Dermis blood vessel endothelial cell (primary cell): Measurements from ENCODE around the gene GPC2. TPM values are rescaled to one million over a fixed set of nuclear protein-coding genes. Genes with fewer than 3 reads are reported as not detected.
A peak's percentile ranks its signal among the peaks of the same experiment; 100 is the strongest.
"Not testable (repeated sequence)": the region's sequence is repeated elsewhere in the genome, so short reads cannot be mapped to it uniquely, and the experiment has no call there.

Experiments
- DNase-seq: peaks from one replicate; pipeline ENCODE4 v3.0.0; 2010
- total RNA-seq: library from RNA; depleted of rRNA; stranded (reverse); fragments of >200 nt; gene quantifications from 2 replicates; pipeline ENCODE4 v1.2.3, GENCODE V29; 2014

The GPC2 gene
- 2.8 and 4.4 TPM in 2 replicates for total RNA-seq

DNA sequence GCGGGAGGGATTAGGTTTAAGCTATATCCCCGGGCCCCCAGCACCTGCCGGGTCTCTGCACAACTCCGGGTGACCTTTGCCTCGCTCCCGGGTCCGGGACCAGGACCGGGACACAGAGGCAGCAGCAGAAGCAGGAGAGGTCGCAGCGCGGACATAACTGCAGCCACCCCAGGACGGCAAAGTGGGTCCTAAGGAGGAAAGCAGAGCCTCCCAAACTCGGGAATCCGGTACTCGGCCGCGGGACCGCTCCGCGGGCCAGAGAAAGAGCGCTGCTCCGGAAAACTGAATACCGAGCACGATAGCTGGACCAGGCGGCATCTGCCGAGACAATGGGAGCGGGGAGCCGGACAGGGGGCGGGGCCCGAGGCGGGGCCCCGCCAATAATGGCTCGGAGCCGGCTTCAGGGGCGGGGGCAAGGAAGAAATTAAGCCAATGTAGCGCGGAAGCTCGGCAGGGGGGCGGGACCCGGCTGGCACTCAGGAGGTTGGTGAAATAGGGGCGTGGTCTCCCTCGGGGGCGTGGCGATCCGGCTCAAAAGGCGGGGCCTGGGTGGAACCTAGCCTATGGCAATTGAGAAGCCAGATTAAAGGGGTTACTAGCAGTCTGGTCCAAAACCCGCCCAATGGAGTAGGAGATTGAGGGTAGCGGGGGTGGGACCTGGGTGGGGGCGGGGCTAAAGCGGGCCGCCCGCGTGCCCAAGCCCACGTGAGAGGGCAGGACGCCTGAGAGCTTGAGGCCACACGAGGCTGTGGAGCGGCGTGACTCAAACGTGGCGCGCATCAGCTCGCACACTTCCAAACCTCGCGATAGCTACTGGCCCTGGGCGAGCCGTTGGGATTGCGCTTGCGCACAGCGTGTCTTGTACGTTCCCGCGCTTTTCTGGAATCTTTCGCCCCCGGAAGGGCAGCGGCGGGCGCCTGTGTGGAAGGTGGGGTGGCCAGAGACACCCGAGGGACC is at the start of gene GPC2, which contains the start of gene STAG3:
GPC2 (minus strand) TSS at position 337 of the 957 bp plus-strand sequence; CDS start at position 155, 182 bp downstream.
STAG3 (plus strand) TSS at position 874 of the 957 bp plus-strand sequence. CDS start 2,639 bp downstream, outside the sequence.
- peak; percentile 97 for DNase-seq

DNA sequence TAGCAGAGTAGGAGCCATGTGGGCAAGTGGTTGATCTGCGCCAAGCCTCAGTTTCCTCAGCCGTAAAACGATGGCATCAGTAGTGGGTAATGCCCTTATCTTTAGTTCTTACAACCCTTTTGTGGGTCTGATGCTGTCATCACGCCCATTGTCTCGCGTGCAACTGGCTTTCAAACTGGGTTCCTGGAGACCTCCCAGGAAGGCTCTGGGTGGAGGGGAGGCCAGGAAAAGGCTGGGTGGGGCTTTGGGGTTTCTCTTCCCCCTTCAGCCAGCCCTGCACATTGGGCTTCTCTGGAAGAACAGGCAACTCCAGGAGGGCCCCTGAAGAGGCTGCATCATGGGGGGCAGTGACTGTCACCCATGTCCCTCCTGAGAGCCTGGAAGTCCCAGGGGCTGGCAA is 47.7 kb upstream of the GPC2 start:
- not testable (repeated sequence) for DNase-seq

DNA sequence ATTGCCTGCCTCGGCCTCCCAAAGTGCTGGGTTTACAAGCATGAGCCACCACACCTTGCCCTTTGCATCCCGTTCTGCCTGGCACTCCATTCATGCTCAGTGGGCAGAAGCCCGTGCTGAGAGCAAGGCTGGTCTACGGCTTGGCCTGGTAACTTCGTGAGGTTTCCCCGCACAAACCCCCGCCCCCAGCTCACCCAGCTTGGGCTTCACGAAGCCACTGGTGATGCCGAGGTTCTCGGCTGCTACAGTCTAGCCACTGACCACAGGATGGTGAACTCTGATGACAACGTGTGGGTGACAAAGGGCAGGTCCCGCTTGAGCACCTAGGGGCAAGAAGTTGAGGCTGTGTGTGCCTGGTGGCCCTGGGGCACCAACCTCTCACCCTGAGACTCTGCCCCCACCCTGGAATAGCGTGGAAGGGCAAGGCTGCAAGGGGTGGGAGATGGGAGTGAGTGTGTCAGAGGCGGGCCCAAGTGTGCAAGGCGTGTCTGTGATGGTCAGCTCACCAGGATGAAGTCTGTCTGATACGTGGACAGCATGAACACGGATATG is 46.3 kb upstream of the GPC2 start:
- not testable (repeated sequence) for DNase-seq

DNA sequence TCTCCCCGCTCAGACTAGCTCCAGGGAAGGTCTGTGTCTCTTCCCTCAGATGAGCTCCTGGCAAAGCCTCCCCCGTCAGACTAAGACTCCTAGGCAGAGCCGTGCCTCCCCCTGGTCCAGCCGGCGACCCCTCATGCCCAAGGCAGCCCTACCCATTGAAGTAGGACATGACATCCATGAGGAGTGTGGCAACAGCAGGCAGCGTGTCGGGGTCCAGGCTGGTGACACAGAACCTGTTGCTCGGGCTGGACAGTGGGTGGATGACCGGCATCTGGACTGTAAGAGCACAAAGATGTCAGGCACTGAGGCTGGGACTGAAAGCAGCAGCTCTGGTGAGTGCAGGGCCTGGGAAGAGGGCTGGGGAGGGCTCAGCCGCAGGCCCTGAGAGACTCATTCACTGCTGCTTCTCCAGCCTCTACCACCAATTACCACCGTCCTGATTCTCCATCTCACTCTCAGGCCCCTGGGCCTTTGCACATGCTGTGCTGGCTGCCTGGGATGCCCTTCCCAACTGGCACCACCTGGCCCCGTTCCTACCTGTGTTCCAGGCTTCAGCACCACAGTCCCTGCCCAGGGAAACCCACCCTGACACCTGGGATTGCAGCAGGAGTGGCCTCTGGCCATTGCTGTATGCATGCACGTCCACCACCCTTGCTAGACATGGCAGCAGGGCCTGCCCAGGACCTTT is 45.4 kb upstream of the GPC2 start:
- DNase-seq: no peak

DNA sequence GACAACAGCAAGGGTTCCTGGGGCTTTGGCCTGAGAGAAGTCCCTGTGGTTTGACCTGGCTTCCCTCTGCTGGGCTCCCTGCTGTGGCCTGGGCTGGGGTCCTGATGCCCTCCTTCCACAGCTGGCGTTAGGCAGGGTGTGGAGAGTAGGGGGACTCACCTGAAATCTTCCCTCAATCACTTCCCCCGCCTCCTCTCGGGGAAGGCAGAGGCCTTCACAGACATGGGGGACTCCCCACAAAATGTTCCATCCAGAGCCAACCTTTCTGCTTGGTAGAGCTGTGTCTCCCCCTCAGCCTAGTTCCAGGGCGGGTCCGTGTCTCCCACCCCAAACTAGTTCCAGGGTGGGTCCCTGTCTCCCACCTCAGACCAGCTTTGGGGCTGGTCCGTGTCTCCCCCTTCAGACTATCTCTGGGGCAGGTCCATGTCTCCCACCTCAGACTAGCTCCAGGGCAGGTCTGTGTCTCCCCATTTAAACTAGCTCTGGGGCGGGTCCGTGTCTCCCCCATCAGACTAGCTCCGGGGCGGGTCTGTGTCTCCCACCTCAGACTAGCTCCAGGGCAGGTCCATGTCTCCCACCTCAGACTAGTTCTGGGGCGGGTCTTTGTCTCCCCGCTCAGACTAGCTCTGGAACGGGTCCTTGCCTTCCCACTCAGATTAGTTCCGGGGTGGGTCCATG is 44.7 kb upstream of the GPC2 start:
- DNase-seq: no peak

DNA sequence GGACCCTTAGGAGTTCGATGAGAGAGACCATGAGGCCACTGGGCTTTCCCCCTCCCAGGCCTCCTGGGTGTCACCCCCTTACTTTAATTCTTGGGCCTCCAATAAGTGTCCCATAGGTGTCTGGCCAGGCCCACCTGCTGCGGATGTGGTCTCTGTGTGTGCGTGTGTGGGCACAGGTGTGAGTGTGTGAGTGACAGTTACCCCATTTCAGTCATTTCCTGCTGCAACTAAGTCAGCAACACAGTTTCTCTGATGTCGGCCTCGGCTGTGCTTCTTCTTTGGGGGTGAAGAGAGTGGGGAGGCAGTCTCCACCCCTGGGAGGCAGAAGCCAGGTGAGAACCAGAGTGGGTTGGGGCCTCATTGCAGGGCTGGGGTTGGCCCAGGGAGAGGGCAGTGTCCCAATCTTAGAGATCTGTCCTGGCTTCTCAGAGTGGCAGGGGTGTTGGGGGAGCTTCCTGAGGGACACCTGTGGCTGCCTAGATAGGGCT is 44.1 kb upstream of the GPC2 start:
- no peak for DNase-seq

DNA sequence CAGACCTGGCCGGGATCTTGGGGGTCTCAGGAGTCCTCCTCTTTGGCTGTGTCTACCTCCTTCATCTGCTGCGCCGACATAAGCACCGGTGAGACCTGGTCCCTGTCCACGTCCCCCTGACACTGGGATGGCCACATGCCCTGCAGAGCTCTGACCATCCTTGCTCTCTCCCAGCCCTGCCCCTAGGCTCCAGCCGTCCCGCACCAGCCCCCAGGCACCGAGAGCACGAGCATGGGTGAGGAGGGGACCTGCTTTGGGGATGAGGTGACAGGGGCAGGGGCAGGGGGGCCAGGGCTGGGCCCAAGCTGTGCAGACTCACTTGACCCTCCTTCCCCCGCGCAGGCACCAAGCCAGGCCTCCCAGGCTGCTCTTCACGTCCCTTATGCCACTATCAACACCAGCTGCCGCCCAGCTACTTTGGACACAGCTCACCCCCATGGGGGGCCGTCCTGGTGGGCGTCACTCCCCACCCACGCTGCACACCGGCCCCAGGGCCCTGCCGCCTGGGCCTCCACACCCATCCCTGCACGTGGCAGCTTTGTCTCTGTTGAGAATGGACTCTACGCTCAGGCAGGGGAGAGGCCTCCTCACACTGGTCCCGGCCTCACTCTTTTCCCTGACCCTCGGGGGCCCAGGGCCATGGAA is 43.5 kb upstream of the GPC2 start:
- DNase-seq: no peak

DNA sequence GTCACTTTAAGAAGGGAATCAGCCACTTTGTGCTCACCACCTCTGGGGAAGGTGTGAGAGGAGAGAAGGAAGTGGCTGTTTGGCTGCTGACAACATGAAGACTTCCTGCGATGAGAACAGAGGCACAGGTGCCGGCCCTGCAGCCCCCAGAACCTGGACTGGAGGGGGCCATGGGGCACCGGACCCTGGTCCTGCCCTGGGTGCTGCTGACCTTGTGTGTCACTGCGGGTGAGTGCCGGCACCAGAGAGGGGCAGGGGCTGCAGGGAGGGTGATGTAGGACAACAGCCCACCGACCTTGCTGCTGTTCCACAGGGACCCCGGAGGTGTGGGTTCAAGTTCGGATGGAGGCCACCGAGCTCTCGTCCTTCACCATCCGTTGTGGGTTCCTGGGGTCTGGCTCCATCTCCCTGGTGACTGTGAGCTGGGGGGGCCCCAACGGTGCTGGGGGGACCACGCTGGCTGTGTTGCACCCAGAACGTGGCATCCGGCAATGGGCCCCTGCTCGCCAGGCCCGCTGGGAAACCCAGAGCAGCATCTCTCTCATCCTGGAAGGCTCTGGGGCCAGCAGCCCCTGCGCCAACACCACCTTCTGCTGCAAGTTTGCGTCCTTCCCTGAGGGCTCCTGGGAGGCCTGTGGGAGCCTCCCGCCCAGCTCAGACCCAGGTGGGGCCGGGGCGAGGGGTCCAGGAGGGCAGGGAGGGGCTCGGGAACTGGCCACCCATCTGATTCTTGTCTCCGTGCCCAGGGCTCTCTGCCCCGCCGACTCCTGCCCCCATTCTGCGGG is 42.8 kb upstream of the GPC2 start, which contains the start of gene PVRIG:
PVRIG (plus strand) TSS at position 149 of the 785 bp plus-strand sequence; CDS start at position 171, 22 bp downstream.
- not testable (repeated sequence) for DNase-seq

- DNase-seq: no peak
Measured at GRCh38 chr7:100219271-100219737, 42.1 kb upstream of the GPC2 start.

- DNase-seq: peak; percentile 62
Measured at GRCh38 chr7:100217934-100218333, 40.8 kb upstream of the GPC2 start.

DNA sequence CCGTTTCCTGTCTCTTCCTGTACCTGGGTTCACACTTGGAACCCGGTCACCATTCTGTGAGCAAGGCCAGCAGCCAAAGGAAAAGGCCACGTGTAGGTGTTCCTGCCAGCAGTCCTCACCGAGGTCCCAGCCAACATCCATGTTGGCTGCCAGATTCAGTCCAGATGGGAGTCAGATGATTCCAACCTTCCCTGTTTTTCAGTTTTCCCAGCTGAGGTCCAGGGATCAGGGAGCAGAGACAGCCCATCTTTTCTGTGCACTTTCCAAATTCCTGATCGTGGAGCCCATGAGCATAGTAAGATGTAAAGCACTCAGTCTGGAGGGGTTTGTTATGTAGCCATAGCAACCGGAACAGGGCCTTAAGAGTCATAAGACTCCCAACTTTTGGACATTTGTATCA is 38.7 kb upstream of the GPC2 start:
- peak; percentile 19 for DNase-seq

DNA sequence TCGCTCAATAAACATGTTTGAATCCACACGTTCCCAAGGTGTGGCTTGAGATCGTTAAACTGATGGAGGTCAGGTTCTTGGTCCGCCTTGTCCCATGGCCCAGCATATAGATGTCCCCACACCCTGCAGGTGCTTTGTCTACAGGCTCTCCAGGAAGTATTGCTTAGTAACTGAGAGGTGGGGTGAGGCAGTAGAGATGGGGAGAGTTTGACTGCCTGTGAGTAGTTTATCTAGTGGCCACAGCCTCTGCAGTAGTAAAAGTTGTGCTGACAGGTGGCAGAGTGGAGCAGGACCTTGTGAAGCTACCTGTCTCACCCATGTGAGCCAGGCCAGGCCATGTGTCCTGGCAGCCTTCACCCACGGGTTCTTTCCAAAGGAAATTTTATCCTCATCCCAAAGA is 37.2 kb upstream of the GPC2 start:
- not testable (repeated sequence) for DNase-seq

GRCh38 chr7:100213672-100214071 is 36.5 kb upstream of the GPC2 start:
- no peak for DNase-seq

DNA sequence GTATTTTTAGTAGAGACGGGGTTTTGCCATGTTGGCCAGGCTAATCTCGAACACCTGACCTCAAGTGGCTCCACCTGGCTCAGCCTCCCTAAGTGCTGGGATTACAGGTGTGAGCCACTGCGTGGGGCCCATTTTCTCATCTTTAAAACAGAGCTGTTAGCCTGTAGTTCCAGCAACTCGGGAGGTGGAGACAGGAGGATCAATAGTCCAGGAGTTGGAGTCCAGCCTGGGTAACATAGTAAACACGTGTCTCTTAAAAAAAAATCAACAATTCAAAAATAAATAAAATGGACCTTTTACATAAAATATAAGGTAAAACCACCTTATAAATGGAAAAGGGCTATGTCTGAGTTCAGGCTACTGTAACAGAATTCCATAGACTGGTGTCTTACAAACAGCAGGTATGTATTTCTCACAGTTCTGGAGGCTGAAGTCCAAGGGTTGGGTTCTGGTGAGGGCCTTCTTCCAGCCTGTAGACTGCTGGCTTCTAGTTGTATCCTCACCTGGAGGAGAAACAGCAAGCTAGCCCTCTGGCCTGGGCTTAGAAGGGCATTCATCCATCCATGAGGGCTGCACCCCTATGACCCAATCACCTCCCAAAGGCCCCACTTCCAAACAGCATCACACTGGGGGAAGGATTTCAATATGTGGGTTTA is 35.6 kb upstream of the GPC2 start:
- no peak for DNase-seq

DNA sequence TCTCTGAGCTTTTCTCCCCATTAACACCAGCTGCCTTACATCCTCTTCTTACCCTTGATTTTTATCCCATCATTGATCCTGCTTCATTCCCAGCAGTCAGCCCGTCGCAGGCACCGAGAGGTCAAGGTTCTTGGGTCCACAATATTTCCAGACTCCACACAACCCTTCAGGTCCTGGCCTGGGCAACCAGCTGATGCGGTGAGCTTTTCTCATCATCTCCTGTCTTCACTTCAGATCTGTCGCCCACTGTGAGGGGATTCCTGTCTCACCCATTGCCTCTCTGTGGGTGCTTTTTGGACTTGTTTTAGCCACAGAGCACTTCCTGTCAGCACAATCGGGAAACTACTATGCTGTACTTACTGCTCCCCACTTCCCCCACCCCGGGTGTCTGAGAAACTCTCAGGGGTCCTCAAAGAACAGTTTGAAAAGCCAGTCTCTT is 34.2 kb upstream of the GPC2 start:
- no peak for DNase-seq

DNA sequence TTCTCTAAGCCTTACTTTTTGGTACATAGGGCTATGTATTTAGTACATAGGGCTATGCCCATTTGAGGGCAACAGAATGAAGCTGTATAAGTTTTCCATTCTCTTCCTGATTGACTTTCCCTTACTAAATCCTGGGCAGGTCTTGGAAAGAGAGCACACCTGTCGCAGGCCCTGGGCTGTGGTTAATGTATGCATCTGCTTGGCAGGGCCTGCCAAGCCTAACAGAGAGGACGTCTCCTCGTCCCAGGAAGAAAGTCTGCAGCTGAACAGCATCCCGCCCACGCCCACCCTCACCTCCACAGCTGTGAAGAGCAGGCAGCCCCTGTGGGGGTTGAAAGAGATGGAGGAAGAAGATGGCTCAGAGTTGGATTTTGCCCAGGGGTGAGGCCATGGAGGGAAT is 33.6 kb upstream of the GPC2 start:
- DNase-seq: no peak

- no peak for DNase-seq
Measured at GRCh38 chr7:100209493-100209892, 32.3 kb upstream of the GPC2 start.

GRCh38 chr7:100208911-100209408 is 31.8 kb upstream of the GPC2 start:
- no peak for DNase-seq

- no peak for DNase-seq
Measured at GRCh38 chr7:100204454-100204853, 27.3 kb upstream of the GPC2 start.

DNA sequence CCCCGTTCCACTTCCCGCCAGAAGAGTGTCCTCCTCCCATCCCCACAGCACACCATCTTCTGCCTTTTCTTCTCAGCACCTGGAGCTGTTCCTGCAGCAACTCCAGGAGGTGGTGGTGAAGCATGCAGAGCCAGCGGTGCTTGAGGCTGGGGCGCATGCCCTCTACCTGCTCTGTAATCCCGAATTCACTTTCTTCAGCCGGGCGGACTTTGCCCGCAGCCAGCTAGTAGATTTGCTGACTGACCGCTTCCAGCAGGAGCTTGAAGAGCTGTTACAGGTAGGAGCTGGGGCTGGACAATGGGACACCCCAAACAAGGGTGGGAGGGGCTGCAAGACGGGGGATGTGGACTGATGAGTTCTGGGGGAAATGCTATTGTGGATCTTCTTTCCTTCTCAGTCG is 23.5 kb upstream of the GPC2 start:
- DNase-seq: no peak
